Stimulated activated CD8-positive, alpha-beta memory T cell treated with anti-CD3 and anti-CD28 coated beads, Interleukin-4, amount 100 ng/mL, for 24 hours (primary cell): ENCODE measurements around the gene CGRRF1.

Experiments
- DNase-seq: peaks from one replicate; pipeline ENCODE4 v3.0.0-alpha.2; 2020; ENCODE audit warnings: low read depth

The CGRRF1 gene

GRCh38 chr14:54548491-54548890, 38.8 kb downstream of the CGRRF1 start:
- no peak for DNase-seq

GRCh38 chr14:54549862-54550261, 40.2 kb downstream of the CGRRF1 start:
- DNase-seq, result no peak

GRCh38 chr14:54550514-54550913, 40.8 kb downstream of the CGRRF1 start:
- no peak for DNase-seq

GRCh38 chr14:54554401-54554800, 44.7 kb downstream of the CGRRF1 start:
- no peak for DNase-seq

GRCh38 chr14:54555651-54556050, 45.9 kb downstream of the CGRRF1 start:
- no peak for DNase-seq

- no peak for DNase-seq
These were observed 46.8 kb downstream of the CGRRF1 start for GRCh38 chr14:54556535-54556934.

GRCh38 chr14:54562334-54562733, 52.6 kb downstream of the CGRRF1 start:
- DNase-seq, result no peak

GRCh38 chr14:54564071-54564867, 54.6 kb downstream of the CGRRF1 start:
- DNase-seq, result no peak

- no peak for DNase-seq
These were observed 55.4 kb downstream of the CGRRF1 start for GRCh38 chr14:54564868-54565784.

GRCh38 chr14:54565785-54566409, 56.2 kb downstream of the CGRRF1 start:
- DNase-seq, result no peak

- no peak for DNase-seq
These were observed 56.9 kb downstream of the CGRRF1 start, which contains the start of gene SAMD4A for GRCh38 chr14:54566410-54567223. SAMD4A (plus strand) TSS chr14:54567128; CDS start chr14:54567917, 789 bp downstream.

- no peak for DNase-seq
These were observed 57.5 kb downstream of the CGRRF1 start for GRCh38 chr14:54567224-54567638.

- no peak for DNase-seq
These were observed 58.2 kb downstream of the CGRRF1 start for GRCh38 chr14:54567639-54568561.

- no peak for DNase-seq
These were observed 59.3 kb downstream of the CGRRF1 start for GRCh38 chr14:54568821-54569595.

- DNase-seq, result no peak
These were observed 60.3 kb downstream of the CGRRF1 start for GRCh38 chr14:54570047-54570446.

- DNase-seq, result no peak
These were observed 61.1 kb downstream of the CGRRF1 start for GRCh38 chr14:54570631-54571415.

GRCh38 chr14:54572316-54572715, 62.6 kb downstream of the CGRRF1 start:
- DNase-seq, result no peak

GRCh38 chr14:54574528-54574927, 64.8 kb downstream of the CGRRF1 start:
- DNase-seq, result no peak

- DNase-seq, result no peak
These were observed 67.8 kb downstream of the CGRRF1 start for GRCh38 chr14:54577494-54577893.
